Hypothalamus (tissue), 51 donors: Measurements from ENCODE around the gene PGD.

Source experiments
- DNase-seq, 51 donors: peaks; one replicate each; lab custom pipeline; 2025; lab: John Stamatoyannopoulos, UW

Gene PGD

GRCh38 chr1:10398734-10399443 lies at the start of gene PGD:
Gene PGD, plus strand, starts transcription at chr1:10399064. Its CDS starts 54 bp downstream, at chr1:10399118.
- DNase-seq = peak; percentile 71 to 99 (median 97)

GRCh38 chr1:10353282-10353681 lies 45.6 kb upstream of the PGD start:
- DNase-seq = no peak

GRCh38 chr1:10353693-10354092 lies 45.2 kb upstream of the PGD start:
- DNase-seq = no peak

- DNase-seq = no peak
Observed at GRCh38 chr1:10360045-10360444, 38.8 kb upstream of the PGD start.

GRCh38 chr1:10361515-10361914 lies 37.3 kb upstream of the PGD start:
- no peak for DNase-seq

- DNase-seq = no peak
Observed at GRCh38 chr1:10368194-10368593, 30.7 kb upstream of the PGD start.

- no peak for DNase-seq
Observed at GRCh38 chr1:10374442-10374860, 24.4 kb upstream of the PGD start.

GRCh38 chr1:10377365-10378029 lies 21.4 kb upstream of the PGD start:
- peak in 27 of 51 donors; percentile 4 to 62 (median 32) for DNase-seq

- DNase-seq = peak in 23 of 51 donors; percentile 5 to 59 (median 23)
Observed at GRCh38 chr1:10378081-10378841, 20.6 kb upstream of the PGD start.

GRCh38 chr1:10379101-10379620 lies 19.7 kb upstream of the PGD start:
- no peak for DNase-seq

GRCh38 chr1:10379676-10380075 lies 19.2 kb upstream of the PGD start:
- DNase-seq = no peak

- DNase-seq = peak in 9 of 51 donors; percentile 4 to 25 (median 8)
Observed at GRCh38 chr1:10380594-10381275, 18.1 kb upstream of the PGD start.

- DNase-seq = no peak
Observed at GRCh38 chr1:10383630-10384029, 15.2 kb upstream of the PGD start.

GRCh38 chr1:10384219-10384618 lies 14.6 kb upstream of the PGD start:
- no peak for DNase-seq

GRCh38 chr1:10386761-10387676 lies 11.8 kb upstream of the PGD start:
- no peak for DNase-seq

GRCh38 chr1:10387677-10388386 lies 11.0 kb upstream of the PGD start:
- DNase-seq = peak in 17 of 51 donors; percentile 2 to 43 (median 17)

- no peak for DNase-seq
Observed at GRCh38 chr1:10388387-10388715, 10.5 kb upstream of the PGD start.

- no peak for DNase-seq
Observed at GRCh38 chr1:10389271-10389973, 9.4 kb upstream of the PGD start.
